Natural killer cell (primary cell): Measurements from ENCODE around the gene PPL. TPM values are rescaled to one million over a fixed set of nuclear protein-coding genes. Genes with fewer than 3 reads are reported as not detected.

Source experiments
- ATAC-seq, 3 donors: fragments of 150-1000 bp in 2 of 3; fragments of 200-7000 bp in 1 of 3; cut with Tn5 transposase; 1 replicate in 1 of 3; 2 replicates in 2 of 3; pipeline ENCODE4 v1.10.0; 2021; ENCODE audit warnings: mild to moderate bottlenecking in 2 of 3, moderate library complexity in 2 of 3
- DNase-seq, 2 donors: peaks; one replicate each; pipeline versions ENCODE4 v3.0.0 to v3.0.0-alpha.2; 2013 to 2021; ENCODE audit warnings: mixed read lengths in 1 of 2
- H3K27ac ChIP-seq: one replicate; pipeline ENCODE4 v1.5.1; 2013; ENCODE audit warnings: mild to moderate bottlenecking, low read length
- H3K27me3 ChIP-seq: one replicate; pipeline ENCODE4 v1.6.1; 2013; ENCODE audit warnings: low read length; ENCODE audit not compliant: control insufficient read depth, insufficient read depth
- H3K36me3 ChIP-seq: one replicate; pipeline ENCODE4 v1.6.1; 2013; ENCODE audit warnings: low read length; ENCODE audit not compliant: control insufficient read depth, insufficient read depth
- H3K4me1 ChIP-seq: one replicate; pipeline ENCODE4 v1.6.1; 2013; ENCODE audit warnings: low read length; ENCODE audit not compliant: control insufficient read depth, insufficient read depth
- H3K4me3 ChIP-seq: one replicate; pipeline ENCODE4 v1.5.1; 2013; ENCODE audit warnings: low read length
- H3K9me3 ChIP-seq: one replicate; pipeline ENCODE4 v1.6.1; 2013; ENCODE audit warnings: low read length; ENCODE audit not compliant: control insufficient read depth, insufficient read depth
- H3K27ac Mint-ChIP-seq, 2 donors: one replicate each; pipeline ENCODE4 v1.8.0; 2022; ENCODE audit warnings: mild to moderate bottlenecking in 2 of 2, mixed read lengths in 2 of 2, moderate library complexity in 1 of 2
- H3K27me3 Mint-ChIP-seq, 2 donors: one replicate each; pipeline ENCODE4 v1.8.0; 2022; ENCODE audit warnings: low read depth in 2 of 2, mixed read lengths in 2 of 2
- H3K36me3 Mint-ChIP-seq: one replicate; pipeline ENCODE4 v1.8.0; 2022; ENCODE audit warnings: mixed read lengths
- H3K4me1 Mint-ChIP-seq, 2 donors: one replicate each; pipeline ENCODE4 v1.8.0; 2022; ENCODE audit warnings: mixed read lengths in 2 of 2
- H3K4me3 Mint-ChIP-seq: one replicate; pipeline ENCODE4 v1.8.0; 2022; ENCODE audit warnings: mild to moderate bottlenecking, moderate library complexity, mixed read lengths
- H3K9me3 Mint-ChIP-seq, 2 donors: one replicate each; pipeline ENCODE4 v1.8.0; 2022; ENCODE audit warnings: mixed read lengths in 2 of 2
- CTCF ChIP-seq: fragments of 200-600 bp; IDR thresholded peaks from one replicate; pipeline ENCODE4 v1.8.0; 2022; ENCODE audit warnings: antibody characterized with exemption
- WGBS: methylation state at CpG from one replicate; pipeline ENCODE4 v1.1.7; 2013; ENCODE audit warnings: missing lambda C conversion rate; ENCODE audit not compliant: insufficient coverage; 5-methylcytosine and 5-hydroxymethylcytosine counted together
- intact Hi-C: fragments of 100-400 bp; cut with micrococcal nuclease; formaldehyde crosslinking; loops from one replicate; pipeline ENCODE4 v1.14.2; 2022
- total RNA-seq, 4 donors: library from RNA; stranded (reverse); fragments of 120-200 nt in 1 of 4; gene quantifications; one replicate each; pipeline versions ENCODE4 v1.2.3 to v1.2.4, GENCODE V29; 2013 to 2022

PPL gene
- total RNA-seq, 3 donors from 2014 or later (not counting 1 experiment from before 2014, with no cell fraction given) = not detected

DNA sequence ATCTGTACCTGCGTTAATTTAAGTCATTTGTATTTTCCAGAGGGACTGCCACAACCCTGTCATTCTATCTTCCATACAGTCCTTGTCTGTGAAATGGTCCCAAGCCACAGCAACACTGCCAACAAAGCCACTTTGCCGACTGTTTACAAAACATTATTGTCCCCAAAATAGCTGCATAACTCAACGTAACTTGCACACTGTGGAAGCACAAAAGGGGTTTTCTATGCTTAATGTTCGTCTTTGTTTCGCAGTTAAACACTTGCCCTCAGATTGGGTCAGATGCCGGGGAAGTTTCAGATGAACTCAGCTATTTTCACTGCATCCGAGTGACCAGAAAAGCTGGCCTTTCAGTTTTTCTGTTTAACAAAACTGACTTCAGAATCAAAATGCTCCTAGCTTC lies 25.8 kb upstream of the PPL start:
- Histone ChIP-seq H3K4me3 (no peak overlapping the region), H3K27ac (no peak overlapping the region), H3K36me3 (no peaks in the 10 kb centered on the region), H3K27me3 (peaks cover 10% of the 10 kb centered on the region), H3K9me3 (no peaks in the 10 kb centered on the region), H3K4me1 (peaks cover 13% of the 10 kb centered on the region)
- intact Hi-C loops = no loop called here
- TF ChIP-seq CTCF = no peak
- DNase-seq (no peak), ATAC-seq (no peak)
- no peaks in the 10 kb centered on the region for H3K36me3 Mint-ChIP-seq
- no peaks in the 10 kb centered on the region for H3K9me3 Mint-ChIP-seq
- peaks cover 9 to 12% of the 10 kb centered on the region in 2 donors for H3K4me1 Mint-ChIP-seq
- H3K27me3 Mint-ChIP-seq = peaks cover 9 to 17% of the 10 kb centered on the region in 2 donors
- WGBS = 70% methylated on average over 6 of the region's 7 CpGs
- no peak overlapping the region for H3K27ac Mint-ChIP-seq
- no peak overlapping the region for H3K4me3 Mint-ChIP-seq

DNA sequence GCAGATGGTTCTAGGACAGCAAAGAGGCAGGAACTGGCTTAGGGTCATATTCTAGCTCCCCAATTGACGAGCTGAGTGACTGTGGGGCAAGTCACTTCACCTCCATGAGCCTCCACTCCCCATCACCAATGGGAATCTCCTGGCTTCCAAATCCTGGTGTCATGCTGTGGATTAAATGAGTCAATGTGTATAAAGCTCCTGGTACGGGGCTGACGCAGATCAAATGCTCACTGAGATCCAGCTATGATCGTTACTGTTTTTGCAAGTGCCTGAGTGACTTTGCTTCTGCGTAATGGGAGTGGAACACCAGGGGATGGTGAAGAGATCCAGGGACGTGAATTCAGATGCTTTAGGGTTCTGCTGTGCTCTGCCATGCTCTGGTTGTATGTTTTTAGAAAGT lies 23.6 kb upstream of the PPL start:
- ATAC-seq (no peak), DNase-seq (no peak)
- no peak overlapping the region for H3K4me3 ChIP-seq
- H3K27ac ChIP-seq = no peak overlapping the region
- TF ChIP-seq CTCF = no peak
- H3K9me3 ChIP-seq = no peaks in the 10 kb centered on the region
- no peaks in the 10 kb centered on the region for H3K36me3 ChIP-seq
- H3K36me3 Mint-ChIP-seq = no peaks in the 10 kb centered on the region
- intact Hi-C loops = no loop called here
- peaks cover 9 to 29% of the 10 kb centered on the region in 2 donors for H3K27me3 Mint-ChIP-seq
- H3K4me3 Mint-ChIP-seq = no peak overlapping the region
- H3K4me1 ChIP-seq = peaks cover 19% of the 10 kb centered on the region
- H3K27me3 ChIP-seq = peaks cover 17% of the 10 kb centered on the region
- no peak overlapping the region for H3K27ac Mint-ChIP-seq
- WGBS = 75% methylated on average over 6 of the region's 6 CpGs
- H3K4me1 Mint-ChIP-seq = peaks cover 13 to 16% of the 10 kb centered on the region in 2 donors
- no peaks in the 10 kb centered on the region for H3K9me3 Mint-ChIP-seq

GRCh38 chr16:4958510-4959438 lies 21.8 kb upstream of the PPL start:
- H3K27me3 Mint-ChIP-seq = peaks cover 9 to 29% of the 10 kb centered on the region in 2 donors
- no peak overlapping the region for H3K27ac Mint-ChIP-seq
- no peaks in the 10 kb centered on the region for H3K36me3 Mint-ChIP-seq

More at GRCh38 chr16:4958510-4959438, 21.8 kb upstream of the PPL start:
- no peak overlapping the region for H3K4me3 ChIP-seq
- H3K4me1 ChIP-seq = peaks cover 19% of the 10 kb centered on the region
- no peaks in the 10 kb centered on the region for H3K36me3 ChIP-seq
- H3K9me3 ChIP-seq = no peaks in the 10 kb centered on the region
- peaks cover 13 to 16% of the 10 kb centered on the region in 2 donors for H3K4me1 Mint-ChIP-seq
- 57% methylated on average over 29 of the region's 29 CpGs for WGBS
- ATAC-seq (no peak), DNase-seq (no peak)
- H3K9me3 Mint-ChIP-seq = no peaks in the 10 kb centered on the region
- intact Hi-C loops = loop anchor here (10.0 kb wide), 1 partner anchor 136 kb away; the partner anchor contains the start of gene EEF2KMT
- H3K27ac ChIP-seq = no peak overlapping the region
- no peak for TF ChIP-seq CTCF
- peaks cover 17% of the 10 kb centered on the region for H3K27me3 ChIP-seq
- H3K4me3 Mint-ChIP-seq = peak overlapping the region; percentile 87
